ENCODE results near the gene PIEZO2.

DNA sequence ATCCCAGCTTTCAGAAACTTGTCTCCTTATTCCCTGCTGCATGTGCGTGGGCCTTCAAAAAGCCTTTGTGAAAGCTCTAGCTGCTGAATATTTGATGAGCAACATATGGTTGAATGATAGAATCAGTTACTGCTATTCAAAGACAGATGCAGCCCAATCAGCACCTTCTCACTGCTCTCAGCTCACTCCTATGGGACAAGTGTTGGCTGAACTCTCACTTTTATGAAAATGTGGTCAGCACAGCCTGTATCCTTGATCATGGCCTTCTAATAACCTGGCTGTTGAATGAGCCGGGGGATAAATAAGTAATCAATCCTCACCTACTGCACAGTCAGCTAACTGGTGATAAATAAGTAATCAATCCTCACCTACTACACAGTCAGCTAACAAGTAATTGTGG lies 103.2 kb downstream of the PIEZO2 start:
- TF ChIP-seq, protein P1, sequence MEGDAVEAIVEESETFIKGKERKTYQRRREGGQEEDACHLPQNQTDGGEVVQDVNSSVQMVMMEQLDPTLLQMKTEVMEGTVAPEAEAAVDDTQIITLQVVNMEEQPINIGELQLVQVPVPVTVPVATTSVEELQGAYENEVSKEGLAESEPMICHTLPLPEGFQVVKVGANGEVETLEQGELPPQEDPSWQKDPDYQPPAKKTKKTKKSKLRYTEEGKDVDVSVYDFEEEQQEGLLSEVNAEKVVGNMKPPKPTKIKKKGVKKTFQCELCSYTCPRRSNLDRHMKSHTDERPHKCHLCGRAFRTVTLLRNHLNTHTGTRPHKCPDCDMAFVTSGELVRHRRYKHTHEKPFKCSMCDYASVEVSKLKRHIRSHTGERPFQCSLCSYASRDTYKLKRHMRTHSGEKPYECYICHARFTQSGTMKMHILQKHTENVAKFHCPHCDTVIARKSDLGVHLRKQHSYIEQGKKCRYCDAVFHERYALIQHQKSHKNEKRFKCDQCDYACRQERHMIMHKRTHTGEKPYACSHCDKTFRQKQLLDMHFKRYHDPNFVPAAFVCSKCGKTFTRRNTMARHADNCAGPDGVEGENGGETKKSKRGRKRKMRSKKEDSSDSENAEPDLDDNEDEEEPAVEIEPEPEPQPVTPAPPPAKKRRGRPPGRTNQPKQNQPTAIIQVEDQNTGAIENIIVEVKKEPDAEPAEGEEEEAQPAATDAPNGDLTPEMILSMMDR (IDR thresholded peaks at IDR 0.05; ENCODE audit: poor library complexity, severe bottlenecking), result no peak
- no peak for TF ChIP-seq TAF1 (IDR thresholded peaks at IDR 0.05; ENCODE audit: low read depth)
